Measurements from ENCODE around the gene UBFD1.
A peak's percentile ranks its signal among the peaks of the same experiment; 100 is the strongest.
"Not testable (repeated sequence)": the region's sequence is repeated elsewhere in the genome, so short reads cannot be mapped to it uniquely, and the experiment has no call there.

Gene UBFD1

DNA sequence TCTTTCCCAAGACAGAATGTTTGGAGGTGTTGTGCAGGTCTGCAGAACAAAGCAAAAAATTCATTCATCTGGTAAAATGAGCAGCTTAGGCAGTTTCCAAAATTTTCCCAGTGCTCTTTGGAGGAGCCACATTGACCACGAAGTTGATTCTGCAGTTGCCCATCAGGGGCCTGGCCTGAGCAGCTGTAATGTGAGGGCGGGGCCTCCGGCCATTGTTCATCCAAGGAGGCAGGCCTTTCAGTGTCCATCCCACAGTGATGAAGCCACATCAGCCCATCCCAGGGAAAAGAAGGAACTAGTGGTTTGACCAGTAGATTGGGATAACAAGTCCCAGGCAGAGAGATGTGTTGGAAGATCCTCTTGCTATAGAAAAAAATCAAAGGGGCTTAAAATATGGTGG, 10.1 kb downstream of the UBFD1 start:
- DNase-seq (ENCODE audit: low read depth in 2 of 2) = no peak

DNA sequence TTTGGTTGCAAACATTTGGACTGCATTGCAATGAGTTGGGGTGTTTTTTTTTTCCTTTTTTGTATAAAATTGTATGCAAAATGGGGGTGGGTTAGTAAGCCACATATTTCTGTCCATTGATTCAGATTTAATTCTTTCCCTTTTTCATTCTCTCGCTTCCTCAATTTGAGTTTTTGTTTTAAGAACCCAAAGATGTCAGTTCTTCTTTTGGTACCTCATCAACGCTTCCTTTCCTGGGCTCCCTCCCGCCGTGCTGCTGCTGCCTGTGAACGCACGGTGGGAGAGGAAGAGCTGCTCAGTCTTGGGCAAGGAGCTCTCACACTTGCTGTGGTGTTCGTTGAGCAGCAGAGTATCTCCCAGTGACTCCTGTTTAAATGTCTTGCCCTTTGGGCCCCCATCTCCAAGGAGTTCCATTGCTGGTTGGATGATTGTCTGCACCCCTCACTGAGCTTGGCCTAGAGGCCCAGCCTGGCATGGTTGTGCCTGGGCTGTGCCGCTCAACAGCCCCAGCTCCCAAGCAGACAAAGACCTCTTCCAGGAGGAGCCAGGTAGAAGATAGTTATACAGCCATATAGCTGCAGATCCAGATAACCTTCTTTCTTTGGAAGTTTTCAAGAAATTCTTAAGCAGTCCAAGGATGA, 13.6 kb downstream of the UBFD1 start:
- no peak for DNase-seq (ENCODE audit: low read depth in 2 of 2)

DNA sequence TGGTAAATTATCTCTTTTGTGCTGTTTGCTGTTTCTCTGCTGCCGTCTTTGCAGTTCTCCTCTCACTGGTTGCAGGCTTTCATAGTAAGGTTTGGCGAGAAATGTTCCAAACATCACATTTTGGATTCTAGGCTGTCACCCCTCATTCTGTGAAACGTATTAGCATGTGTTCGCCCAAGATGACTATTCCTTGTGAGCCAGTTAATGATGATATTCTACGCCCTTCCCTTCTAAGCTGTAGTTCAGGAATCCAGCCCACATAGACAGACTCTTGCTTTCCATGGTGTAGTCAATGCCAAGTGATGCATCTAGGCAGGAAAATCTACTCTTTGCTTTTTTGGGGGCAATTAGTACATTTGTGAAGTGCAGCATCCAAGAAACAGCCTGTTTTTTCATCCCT, 14.4 kb downstream of the UBFD1 start:
- no peak for DNase-seq (ENCODE audit: low read depth in 2 of 2)

DNA sequence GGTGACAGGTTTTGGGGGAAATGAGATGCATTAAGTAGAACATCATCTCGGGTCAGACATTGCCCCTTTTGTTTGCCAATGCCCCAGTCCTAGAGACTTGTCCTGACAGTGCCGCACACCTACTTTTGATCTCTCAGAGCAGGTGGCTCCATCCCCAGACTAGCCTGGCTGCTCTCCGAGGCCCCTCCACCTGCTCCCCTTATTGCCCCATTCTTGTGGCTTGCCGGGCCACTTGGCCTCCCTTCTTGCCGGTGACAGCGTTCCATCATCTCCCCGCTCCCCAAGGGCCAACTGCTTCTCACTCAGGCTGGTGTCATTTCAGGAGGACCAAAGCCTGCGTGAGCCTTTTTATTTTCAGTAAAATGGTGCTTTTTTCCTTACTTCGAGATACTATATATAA, 14.9 kb downstream of the UBFD1 start:
- no peak for DNase-seq (ENCODE audit: low read depth in 2 of 2)

DNA sequence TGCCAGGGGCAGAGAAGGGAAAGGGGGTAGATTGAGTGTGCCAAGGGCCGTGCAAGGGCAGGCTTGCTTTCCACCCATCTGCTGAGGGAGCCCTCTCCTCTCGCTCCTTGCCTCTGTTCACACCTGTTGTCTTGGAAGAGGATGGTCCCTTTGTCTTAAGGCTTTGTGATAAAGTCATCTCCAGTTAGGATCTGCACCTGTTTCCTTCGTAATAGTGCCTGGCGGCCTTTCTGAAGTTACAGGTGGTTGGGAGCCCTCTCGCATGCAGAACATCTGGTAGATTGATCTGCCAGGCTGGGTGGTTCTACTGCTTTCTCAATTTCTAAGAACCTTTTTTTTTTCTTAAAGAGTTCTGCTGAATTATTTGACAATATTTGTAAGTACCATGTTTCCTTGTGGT, 16.3 kb downstream of the UBFD1 start:
- no peak for DNase-seq (ENCODE audit: low read depth in 2 of 2)

DNA sequence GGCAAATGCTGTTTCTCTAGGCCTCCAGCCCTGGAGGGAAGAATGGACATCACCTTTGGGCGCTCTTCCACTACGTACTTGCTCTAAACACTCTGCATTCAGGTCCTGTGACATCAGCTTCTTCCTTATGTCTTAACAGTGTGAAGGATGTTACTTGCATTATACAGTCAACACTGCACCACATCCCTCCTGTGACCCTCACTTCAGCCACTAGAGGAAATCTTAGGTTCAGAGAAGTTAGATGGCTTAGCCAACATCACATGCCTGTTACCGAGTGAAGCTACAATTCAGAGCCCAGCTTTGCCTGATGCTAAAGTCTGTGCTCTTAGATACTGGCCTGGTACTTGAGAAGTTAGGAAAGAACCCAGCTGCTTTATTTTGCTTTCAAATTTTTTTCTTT, 18.3 kb downstream of the UBFD1 start:
- no peak for DNase-seq (ENCODE audit: low read depth in 2 of 2)

DNA sequence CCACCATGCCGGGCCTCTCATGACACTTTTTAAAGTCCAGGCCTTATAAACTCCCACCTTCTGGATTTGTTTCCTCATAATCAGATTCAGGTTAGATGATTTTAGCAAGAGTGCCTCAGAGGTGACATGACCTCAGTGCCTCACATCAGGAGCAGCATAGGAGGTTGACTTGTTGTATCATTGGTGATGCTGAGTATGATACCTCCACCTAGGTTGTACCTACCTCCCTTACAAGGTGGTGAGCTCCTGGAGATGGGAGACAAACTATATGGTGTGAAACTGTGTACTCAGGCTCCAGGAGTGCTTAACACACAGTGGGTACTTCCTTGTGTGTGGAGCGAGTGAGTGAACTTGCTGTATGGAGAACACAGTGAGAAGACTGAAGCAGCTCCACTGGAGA, 20.0 kb downstream of the UBFD1 start:
- no peak for DNase-seq (ENCODE audit: low read depth in 2 of 2)

DNA sequence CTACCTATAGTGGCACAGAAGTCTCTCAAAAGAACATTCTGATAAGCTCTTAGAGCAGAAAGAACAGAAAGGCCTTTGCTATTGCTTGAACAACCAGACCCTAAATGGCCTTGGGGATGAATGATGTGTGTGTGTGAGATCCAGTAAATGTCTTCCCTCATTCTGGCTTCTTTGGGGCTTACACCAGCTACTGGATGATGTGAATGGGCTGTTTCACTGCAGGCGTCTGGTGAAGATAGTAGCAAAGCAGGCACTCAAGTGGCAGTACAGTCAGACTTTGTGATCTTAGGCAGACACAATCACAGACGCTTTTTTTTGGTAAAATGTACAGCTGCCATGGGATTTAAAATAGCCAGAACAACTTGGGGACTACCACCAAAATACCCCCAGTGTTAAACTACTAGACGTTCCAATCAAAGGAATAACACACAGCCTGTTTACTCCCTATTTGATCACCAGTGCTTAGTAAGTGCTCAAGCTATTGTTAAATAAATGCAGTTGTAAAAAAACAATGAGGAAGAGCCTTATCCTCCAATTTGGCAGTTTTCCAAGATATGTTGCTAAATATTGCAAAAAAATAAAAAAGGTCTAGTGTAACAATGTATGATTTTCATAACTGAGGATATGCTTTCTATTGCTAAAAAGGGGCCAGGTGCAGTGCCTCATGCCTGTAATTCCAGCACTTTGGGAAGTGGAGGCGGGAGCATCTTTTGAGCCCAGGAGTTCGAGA, 20.7 kb downstream of the UBFD1 start:
- no peak for DNase-seq (ENCODE audit: low read depth in 2 of 2)

DNA sequence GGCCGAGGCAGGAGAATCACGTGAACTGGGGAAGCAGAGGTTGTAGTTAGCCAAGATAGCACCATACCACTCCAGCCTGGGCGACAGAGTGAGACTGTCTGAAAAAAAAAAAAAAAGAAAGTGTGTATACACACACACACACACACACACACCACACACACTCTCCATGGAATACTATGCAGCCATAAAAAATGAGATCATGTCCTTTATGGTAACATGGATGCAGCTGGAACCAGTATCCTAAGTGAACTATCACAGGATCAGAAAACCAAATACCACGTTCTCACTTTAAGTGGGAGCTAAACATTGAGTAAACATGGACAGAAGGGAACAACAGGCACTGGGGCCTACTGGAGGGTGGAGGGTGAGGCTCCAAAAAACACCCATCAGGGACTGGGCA, 21.8 kb downstream of the UBFD1 start:
- DNase-seq (ENCODE audit: low read depth in 2 of 2) = no peak

DNA sequence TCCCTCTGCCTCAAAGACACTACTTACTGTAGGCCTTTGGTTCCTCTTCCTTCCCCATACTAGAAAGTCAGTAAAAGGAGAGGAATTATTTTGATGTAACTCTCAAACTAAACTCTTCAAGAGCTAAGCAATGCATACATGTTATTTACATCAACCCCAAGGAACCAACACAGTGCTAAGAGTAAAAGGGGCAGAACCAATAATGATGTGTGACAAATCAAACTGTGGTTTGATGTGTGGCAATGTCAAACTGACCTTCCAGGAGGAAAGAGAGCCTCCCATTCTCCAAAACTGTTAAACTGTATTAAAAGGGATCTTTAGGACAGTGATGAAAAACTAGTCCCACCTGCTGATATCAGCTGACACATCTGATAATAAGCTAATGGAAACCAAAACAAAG, 22.9 kb downstream of the UBFD1 start:
- no peak for DNase-seq (ENCODE audit: low read depth in 2 of 2)

DNA sequence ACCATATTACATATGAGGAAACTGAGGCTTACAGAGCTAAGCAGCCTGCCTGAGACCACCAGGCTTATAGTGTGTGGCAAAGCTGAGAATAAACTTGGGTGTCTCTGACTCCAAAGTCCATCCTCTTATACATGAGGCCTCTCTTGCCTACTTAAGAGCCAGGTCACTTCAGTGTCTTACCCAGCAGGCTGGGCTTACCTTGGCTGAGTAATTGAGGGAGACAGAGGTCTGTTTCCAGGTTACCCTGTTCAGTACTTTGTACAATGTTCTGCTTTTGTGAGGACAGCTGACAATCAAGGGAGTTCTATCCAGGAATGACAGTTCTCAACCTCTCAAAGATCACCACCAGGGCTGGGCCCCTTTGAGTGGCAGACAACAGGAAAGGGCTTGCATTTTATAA, 24.2 kb downstream of the UBFD1 start:
- no peak for DNase-seq (ENCODE audit: low read depth in 2 of 2)

DNA sequence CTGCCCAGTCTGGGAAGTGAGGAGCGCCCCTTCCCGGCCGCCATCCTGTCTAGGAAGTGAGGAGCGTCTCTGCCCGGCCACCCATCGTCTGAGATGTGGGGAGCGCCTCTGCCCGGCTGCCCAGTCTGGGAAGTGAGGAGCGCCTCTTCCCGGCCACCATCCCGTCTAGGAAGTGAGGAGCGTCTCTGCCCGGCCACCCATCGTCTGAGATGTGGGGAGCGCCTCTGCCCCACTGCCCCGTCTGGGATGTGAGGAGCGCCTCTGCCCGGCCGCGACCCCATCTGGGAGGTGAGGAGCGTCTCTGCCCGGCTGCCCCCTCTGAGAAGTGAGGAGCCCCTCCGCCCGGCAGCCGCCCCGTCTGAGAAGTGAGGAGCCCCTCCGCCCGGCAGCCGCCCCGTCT, 25.7 kb downstream of the UBFD1 start:
- not testable (repeated sequence) for DNase-seq (ENCODE audit: low read depth in 2 of 2)

DNA sequence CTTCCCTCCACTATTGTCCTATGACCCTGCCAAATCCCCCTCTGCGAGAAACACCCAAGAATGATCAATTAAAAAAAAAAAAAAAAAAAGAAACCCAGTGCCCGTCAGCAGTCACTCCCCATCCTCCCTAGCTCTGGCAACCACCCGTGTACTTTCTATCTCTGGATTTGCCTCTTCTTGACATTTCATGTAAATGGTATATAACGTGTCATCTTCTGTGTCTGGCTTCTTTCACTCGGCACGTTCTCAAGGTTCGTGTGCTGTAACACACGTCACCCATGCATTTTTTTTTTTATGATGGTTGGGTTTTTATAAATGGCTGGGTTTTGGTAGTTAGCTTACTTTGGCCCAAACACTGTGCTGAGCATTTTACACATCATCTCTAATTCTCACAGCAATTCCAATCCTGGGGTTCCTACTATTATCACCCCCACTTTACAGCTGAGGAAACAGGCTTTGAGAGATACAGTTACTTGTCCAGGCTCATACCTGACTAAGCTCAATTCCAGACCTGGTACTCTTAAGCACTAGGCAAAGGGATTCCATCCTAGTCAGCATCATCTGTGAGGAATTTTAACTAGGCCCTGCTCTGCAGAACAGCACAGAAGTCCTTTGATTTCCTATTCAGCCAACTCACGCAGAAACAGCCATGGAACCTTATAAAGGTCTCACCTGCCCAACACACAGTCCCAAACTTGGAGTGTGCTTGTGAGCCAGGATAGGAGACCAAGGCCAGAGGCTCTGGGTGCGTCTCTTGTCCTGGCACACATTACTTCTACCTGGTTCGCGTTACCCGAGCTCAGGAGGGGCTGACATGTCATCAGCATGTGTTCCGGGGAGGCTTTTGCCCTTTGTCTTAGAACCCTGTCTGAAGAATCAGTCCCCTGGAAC, 26.9 kb downstream of the UBFD1 start:
- no peak for DNase-seq (ENCODE audit: low read depth in 2 of 2)

DNA sequence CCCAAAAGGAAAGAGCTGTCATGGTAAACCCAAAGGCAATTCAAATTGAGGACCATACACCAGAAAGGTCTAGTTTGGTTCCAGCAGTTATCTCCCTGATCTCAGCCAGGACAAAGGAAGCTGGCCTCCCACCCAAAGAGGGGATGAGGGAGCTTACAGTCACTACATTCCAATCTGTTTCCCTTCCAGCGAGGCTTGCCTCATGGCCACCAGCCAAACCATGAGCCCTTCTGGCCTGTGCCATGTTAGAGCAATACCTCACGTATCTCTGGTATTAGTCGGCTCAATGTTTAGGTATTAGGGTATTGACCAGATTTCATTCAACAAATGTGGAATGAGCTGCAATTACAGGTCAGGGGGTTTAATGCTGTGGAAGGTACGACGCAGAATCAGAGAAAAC, 30.2 kb downstream of the UBFD1 start:
- no peak for DNase-seq (ENCODE audit: low read depth in 2 of 2)

DNA sequence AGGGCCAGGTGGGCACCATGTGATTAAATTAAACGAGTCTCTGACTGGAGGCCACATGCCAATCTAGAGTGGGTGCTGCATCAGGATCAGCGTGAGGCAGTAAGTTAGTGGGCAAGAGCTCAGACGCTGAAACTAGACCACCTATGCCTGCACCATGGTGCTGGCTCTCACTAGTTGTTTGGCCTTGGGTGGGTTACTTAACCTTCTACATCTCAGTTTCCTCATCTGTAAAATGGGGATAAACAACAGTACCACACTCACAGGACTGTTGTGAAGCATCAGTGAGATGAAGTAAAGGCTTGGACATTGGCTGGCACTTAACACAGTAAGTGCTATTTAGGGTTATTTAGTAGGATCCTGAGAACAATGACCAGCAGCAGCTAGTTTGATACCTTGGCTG, 32.7 kb downstream of the UBFD1 start:
- no peak for DNase-seq (ENCODE audit: low read depth in 2 of 2)

DNA sequence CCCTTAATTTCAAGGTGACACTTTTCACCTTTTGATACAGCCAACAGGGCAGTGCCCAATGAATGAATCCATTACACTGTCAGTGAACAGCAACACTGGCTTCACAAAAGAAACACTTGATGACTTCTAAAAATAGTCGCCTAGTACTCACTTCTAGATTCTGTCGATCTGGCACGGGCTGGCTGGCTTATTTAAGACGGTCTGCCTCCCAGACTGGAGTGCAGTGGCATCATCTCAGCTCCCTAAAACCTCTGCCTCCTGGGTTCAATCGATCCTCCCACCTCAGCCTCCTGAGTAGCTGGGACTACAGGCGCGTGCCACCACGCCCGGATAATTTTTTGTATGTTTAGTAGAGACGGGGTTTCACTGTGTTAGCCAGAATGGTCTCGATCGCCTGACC, 36.7 kb downstream of the UBFD1 start:
- no peak for DNase-seq (ENCODE audit: low read depth in 2 of 2)

DNA sequence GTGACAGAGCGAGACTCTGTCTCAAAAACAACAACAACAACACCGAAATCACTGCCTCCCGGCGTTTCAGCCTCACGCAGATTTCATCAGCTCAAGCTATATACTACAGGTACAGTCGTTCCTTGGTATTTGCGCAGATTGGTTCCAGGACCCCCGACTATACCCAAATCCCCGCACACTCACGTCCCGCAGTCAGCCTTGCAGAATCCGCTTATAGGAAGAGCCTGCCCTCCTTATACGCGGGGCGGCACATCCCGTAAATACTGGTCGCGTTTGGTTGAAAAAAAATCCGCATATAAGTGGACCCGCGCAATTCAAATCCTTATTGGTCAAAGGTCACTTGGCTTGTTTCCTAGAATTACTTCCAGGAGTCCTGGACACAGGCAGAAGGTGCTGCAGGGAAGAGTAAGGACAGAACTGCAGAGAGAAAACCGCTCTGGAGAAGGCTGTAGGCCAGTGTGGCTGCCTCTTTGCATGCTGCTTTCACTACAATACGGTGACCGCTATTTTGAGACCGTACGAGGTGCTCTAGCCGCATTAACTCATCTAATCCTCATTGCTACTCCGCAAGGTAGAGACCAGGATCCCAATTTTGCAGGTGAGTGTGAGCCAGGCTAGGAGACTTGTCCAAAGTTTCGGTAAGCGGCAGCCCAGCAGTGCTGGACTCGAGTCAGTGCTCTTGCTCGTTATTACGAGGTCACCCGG, 37.9 kb downstream of the UBFD1 start:
- no peak for DNase-seq (ENCODE audit: low read depth in 2 of 2)

DNA sequence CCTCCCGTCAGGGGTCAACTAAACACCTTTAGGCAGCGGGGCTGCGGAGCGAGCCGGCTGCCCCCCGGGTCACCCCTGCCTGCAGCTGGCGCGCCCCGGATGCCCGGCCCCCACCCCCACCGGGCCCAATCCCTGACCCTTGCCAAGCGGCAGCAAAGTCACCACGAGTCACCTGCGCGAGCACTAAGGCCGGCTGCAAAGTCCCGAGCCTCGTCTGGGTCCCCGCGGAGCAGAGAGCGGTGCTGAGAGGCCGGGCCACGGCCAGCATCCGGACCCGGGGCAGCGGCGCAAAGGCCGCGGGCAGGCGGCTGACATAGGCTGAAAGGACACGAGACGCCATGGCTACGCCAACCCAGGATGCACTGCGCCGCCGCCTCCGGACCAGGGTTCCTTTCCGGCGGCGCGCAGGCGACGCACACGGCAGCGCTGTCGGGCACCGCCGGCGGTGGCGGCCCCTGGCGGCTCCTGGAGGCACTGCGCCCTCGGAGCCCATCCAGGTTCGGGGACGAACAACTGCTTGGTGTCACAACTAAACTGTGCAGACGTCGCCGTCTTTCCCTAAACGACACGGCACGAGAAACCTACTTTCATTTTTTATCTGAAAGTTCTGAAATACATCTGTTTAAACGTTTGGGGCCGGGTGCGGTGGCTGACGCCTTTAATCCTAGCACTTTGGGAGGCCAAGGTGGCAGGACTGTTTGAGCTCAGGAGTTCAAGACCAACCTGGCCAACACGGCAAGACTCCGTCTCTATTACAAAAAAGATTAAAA, 38.6 kb downstream of the UBFD1 start, which contains the start of gene NDUFAB1:
TSS of gene NDUFAB1 (minus strand) at position 366 of the 770 bp plus-strand sequence. CDS start at position 340, 26 bp downstream.
- DNase-seq (ENCODE audit: low read depth in 2 of 2) = peak; percentile 88 to 89

DNA sequence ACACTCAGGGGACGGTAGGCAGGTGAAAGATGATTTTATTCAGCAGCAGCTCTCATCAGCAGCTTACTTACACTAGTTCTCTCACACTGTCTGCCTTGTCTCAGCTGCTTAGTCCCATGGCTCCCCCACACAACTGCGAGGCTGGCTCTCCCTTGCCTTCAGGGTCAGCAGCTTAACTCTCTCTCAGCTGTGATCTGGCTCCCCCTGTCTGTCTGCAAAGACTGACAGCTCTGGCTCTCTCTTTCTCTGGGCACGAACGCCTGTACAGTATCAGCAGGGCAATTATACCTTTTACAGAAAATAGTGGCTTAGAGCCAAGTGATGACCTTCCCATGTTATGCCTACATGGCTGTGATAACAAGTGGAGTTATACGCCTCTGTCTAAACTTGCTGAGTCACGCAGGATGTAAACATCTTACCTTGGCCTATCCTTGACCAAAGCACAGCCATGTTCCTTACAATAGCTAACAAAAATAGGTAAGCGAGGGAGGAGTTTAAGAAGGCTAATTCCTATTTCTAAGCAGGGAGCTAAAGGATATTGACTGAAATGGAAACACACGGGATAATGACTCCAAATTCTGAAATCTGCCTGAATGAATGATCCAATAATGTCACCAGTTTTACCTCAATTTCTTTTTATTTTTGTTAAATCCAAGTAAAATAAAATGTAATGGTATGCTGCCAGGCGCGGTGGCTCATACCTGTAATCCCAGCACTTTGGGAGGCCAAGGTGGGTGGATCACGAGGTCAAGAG, 39.7 kb downstream of the UBFD1 start:
- DNase-seq (ENCODE audit: low read depth in 2 of 2) = no peak

DNA sequence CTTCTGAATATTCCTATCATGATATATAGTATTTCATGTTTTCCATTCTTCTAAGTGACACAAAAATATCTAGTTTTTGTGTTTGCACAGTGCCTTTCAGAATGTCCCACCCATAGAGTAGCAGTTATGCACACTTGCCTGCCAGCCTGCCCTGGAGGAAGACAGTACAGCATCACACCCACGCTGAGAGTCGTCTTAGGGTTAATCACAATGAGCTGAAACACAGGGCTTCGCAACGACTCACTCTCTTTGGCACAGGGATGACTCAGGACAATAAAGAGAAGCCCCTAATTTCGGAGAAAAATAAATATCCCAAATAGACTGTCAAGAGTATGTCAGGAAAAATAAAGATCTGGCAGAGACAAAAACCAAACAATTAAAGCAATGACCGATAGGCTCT, 50.2 kb downstream of the UBFD1 start:
- no peak for DNase-seq (ENCODE audit: low read depth in 2 of 2)

DNA sequence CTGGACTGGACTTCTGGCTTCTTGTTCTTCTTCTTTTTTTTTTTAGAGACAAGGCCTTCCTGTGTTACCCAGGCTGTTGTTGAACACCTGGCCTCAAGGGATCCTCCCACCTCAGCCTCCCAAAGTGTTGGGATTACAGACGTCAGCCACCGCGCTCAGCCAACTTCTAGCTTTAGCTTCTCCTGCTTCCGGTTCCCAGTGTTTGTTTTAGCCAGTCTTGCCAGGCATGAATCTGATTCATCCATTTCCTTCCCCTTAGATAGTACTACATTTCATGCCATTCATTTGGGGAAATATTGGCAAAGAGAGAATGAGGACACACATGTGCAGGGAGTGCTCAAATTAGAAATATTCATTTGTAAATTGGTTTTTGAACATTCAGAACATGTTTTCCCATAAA, 50.7 kb downstream of the UBFD1 start:
- no peak for DNase-seq (ENCODE audit: low read depth in 2 of 2)
